Measurements from ENCODE around the gene LRRC37A3. TPM values are rescaled to one million over a fixed set of nuclear protein-coding genes. Genes with fewer than 3 reads are reported as not detected.
A peak's percentile ranks its signal among the peaks of the same experiment; 100 is the strongest.
"Not testable (repeated sequence)": the region's sequence is repeated elsewhere in the genome, so short reads cannot be mapped to it uniquely, and the experiment has no call there.

The LRRC37A3 gene
- total RNA-seq, 1 donor = 20.3 TPM

DNA sequence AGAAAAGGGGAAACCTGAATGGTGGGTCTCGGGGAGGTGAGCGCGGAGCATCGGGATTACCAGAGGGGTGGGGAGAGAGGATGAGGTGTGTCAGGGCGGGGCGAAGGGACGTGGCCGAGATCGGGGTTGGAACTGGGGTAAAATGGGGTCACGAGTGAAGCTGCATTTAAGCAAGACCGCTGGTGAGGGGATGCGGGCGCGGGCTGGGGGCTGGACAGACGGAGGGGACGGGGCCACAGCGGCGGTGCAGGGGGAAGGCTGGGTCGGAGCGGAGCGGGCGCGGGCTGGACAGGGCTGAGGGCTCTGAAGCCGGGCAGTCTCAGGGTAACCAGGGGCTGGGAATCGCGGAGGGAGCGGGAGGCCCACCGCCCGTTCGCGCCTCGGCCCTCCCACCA lies 82.7 kb downstream of the LRRC37A3 start:
- peak; percentile 19 for DNase-seq (ENCODE audit: low read depth)
- H3K4me3 ChIP-seq (ENCODE audit: low read depth, low read length) = peak overlapping the region; percentile 70

GRCh38 chr17:64834060-64834459 lies 85.2 kb downstream of the LRRC37A3 start:
- H3K4me3 ChIP-seq (ENCODE audit: low read depth, low read length) = not testable (repeated sequence)
- DNase-seq (ENCODE audit: low read depth) = peak; percentile 10

GRCh38 chr17:64830631-64831040 lies 88.6 kb downstream of the LRRC37A3 start:
- H3K4me3 ChIP-seq (ENCODE audit: low read depth, low read length); DNase-seq (ENCODE audit: low read depth): not testable (repeated sequence)

- DNase-seq (ENCODE audit: low read depth); H3K4me3 ChIP-seq (ENCODE audit: low read depth, low read length): not testable (repeated sequence)
Observed at GRCh38 chr17:64829824-64830630, 89.3 kb downstream of the LRRC37A3 start.

DNA sequence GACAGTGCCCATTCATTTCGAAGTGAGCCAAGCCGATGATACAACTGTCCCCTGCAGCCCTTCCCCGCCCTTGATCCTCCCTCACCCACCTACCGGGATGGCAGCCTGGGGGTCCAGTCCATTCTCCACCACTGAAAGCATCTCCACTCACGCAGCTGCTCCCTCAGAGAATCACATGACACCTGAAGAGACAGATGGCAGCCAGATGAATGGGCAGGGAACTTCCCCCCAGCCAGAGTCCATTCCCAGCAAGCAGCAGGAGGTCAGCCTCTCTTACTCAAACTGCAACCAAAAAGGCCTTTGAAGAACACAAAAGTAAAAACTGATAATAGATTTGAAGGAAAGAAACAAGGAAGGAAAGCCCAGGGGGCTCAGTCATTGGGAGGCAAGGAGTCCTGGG lies 90.2 kb downstream of the LRRC37A3 start:
- H3K4me3 ChIP-seq (ENCODE audit: low read depth, low read length); DNase-seq (ENCODE audit: low read depth): not testable (repeated sequence)

DNA sequence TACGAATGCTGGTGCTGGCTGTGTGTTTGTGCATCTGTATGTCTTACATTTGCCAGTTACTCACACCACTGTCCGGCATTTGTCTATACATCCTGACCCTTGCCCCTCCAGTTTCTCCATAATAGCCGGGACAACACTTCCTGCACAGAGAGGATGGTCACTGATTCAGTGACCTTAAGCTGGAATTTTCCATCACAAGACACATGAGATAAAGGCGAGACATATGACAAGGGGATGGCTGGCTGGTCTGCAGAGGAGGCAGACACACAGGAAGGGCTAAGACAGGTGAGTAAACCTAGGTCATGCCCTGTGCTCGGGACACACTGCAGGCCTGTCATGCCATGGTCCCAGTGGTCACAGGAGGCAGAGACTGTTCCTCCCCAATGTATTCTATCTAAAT lies 100.4 kb downstream of the LRRC37A3 start:
- not testable (repeated sequence) for DNase-seq (ENCODE audit: low read depth); H3K4me3 ChIP-seq (ENCODE audit: low read depth, low read length)

DNA sequence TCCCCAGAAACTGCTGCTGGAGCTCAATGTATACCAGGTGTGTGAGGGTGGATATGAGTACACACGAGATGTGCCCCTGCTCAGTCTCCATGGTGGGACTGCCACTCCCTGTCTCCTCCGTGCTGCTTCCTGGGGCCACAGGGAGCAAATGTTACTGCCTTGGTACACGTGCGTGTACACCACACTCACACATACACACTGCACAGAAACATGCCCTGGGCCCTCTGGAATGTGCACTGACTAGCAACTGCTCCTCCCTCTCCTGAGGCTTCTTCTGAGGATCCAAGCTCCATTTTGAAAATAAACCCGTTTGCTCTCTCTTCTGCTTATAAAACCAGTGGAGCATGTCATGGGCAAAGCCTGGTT lies 103.5 kb downstream of the LRRC37A3 start:
- not testable (repeated sequence) for H3K4me3 ChIP-seq (ENCODE audit: low read depth, low read length); DNase-seq (ENCODE audit: low read depth)

DNA sequence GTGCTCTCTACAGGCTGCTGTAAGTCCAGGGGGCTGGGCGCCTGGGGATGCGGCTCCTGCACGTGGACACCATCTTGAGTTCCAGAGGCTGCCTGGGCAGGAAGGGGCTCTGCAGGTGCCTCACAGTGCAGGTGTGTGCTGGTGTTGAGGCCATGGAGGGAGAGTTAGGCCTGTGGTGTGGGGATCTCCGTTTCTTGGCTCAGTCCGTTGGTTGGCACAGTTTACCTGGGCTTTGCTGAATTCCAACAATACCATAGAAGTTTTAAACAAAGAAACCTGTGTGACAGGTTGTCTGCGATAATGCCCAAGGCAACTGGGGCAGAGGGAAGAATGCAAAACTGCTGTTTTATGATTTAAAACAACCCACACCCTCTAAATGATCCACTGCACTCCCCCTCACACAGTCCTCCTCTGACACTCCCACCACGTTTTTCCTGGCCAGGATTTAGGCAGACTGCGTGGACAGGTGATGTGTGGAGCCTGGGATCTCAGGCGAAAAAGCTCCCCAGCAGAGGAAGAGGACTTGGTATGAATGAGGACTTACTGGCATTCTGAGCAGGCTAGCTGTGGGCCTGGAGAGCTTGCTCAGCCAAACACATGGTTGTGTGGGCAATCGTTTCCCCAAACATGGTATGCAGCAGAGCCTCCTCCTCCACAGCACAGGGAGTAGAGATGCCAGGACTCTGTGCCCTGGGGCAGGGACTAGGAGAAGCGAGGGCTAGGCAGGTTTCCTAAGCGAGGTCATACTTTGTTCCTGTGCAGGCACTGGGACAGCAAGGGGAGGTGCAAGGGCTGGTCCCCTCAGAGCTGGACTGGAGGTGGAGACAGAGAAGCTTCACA lies 104.1 kb downstream of the LRRC37A3 start:
- H3K4me3 ChIP-seq (ENCODE audit: low read depth, low read length) = not testable (repeated sequence)
- peak; percentile 3 for DNase-seq (ENCODE audit: low read depth)

- not testable (repeated sequence) for H3K4me3 ChIP-seq (ENCODE audit: low read depth, low read length)
- peak; percentile 44 for DNase-seq (ENCODE audit: low read depth)
Observed at GRCh38 chr17:64808178-64808977, 110.9 kb downstream of the LRRC37A3 start.

Small RNA genes within 50 kb of the gene (small RNA-seq; reads per million reads assigned to genes)
- not detected for gene AC037487.3
- not detected for gene AC103810.6
- not detected for gene AC103810.7
- not detected for gene RDM1P4
- not detected for gene RN7SL404P
- not detected for gene RNU7-115P

Other genes with a start within 250 kb of the LRRC37A3 start
- 62.5 and 82.5 TPM in 2 replicates for gene GNA13, start 137.3 kb upstream of the LRRC37A3 start, total RNA-seq
- 2.2 and 2.6 TPM in 2 replicates for gene RGS9, start 217.9 kb upstream of the LRRC37A3 start, total RNA-seq

All from fibroblast of villous mesenchyme (primary cell).